Posterior cingulate gyrus (tissue), 11 donors: ENCODE measurements around the gene RIMBP2.

ENCODE experiments used
- DNase-seq, 10 donors: peaks; one replicate each; pipeline versions ENCODE4 v3.0.0 to v3.0.0-alpha.2; 2020 to 2021; ENCODE audit warnings: mixed read lengths in 3 of 10
- intact Hi-C: fragments of 100-400 bp; cut with DNase I; formaldehyde crosslinking; loops from one replicate; pipeline ENCODE4 v1.15.1; 2023

Gene RIMBP2

GRCh38 chr12:130462558-130463274 is 253.4 kb downstream of the RIMBP2 start:
- intact Hi-C loops: loop anchor here (10.0 kb wide), 1 partner anchor 282 kb away; no protein-coding TSS in a partner anchor
- peak in 2 of 10 donors; percentile 69 for DNase-seq

DNA sequence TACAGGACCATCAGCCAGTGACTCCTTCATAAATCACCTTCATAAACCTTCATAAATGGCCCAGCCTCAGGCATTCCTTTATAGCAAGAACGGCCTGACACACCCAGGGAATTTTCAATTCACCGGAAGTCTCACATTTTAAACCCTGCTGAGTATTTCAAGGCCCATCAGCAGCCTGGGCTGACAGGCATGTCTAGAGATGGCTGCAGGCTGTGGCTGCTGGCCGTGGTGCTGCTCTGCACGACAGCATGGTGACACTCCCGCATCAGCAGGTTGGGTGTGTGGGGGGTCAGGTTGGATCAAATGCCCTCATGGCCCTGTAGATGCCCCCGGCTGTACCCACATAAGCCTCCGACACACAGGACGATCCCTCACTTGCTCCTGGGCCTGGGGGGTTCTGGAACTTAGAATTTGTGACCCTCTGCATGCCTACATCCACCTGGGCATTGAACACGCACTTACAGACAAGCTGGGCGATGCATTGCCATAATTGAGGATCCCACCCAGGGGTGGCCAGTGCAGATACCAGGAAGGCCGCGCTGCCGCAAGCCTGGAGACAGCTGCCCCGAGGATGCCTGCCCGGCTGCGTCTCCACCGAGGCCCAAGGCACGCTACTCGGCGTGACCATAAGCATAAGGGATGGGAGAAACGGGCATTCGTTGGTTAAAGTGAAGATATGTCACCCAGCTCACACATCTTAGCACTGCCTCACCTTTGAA is 254.1 kb downstream of the RIMBP2 start:
- intact Hi-C loops: loop anchor here (10.0 kb wide), 1 partner anchor 283 kb away; no protein-coding TSS in a partner anchor
- DNase-seq: peak in 2 of 10 donors; percentile 68 to 72

GRCh38 chr12:130461447-130461815 is 254.7 kb downstream of the RIMBP2 start:
- peak in 2 of 10 donors; percentile 23 to 76 for DNase-seq
- intact Hi-C loops: loop anchor here (10.0 kb wide), 1 partner anchor 283 kb away; no protein-coding TSS in a partner anchor

GRCh38 chr12:130460611-130461446 is 255.3 kb downstream of the RIMBP2 start:
- intact Hi-C loops: loop anchor here (10.0 kb wide), 1 partner anchor 284 kb away; no protein-coding TSS in a partner anchor
- DNase-seq: peak in 2 of 10 donors; percentile 69 to 70

- peak in 2 of 10 donors; percentile 47 to 55 for DNase-seq
- intact Hi-C loops: loop anchor here (10.0 kb wide), 1 partner anchor 285 kb away; no protein-coding TSS in a partner anchor
Measured at GRCh38 chr12:130459916-130460315, 256.2 kb downstream of the RIMBP2 start.

DNA sequence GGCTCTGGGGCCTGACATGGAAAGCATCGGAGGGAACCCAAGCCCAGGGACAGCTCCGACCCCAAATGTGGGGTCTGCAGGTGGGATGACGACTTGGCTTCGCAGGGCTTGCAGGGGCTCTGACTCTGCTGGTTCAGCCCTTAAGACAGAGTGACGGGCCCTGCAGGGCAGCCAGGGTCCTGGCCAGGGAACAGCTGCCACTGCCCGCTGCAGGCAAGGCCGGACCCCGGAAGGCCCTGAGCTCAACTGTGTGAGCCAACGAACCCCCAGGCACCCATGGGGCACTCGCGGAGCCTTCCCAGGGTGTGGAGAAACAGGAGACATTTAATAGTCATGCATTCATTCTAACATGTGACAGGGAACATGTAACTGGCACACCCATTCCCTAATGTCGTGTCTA is 257.8 kb downstream of the RIMBP2 start:
- intact Hi-C loops: no loop called here
- DNase-seq: peak in 1 of 10 donors; percentile 49

DNA sequence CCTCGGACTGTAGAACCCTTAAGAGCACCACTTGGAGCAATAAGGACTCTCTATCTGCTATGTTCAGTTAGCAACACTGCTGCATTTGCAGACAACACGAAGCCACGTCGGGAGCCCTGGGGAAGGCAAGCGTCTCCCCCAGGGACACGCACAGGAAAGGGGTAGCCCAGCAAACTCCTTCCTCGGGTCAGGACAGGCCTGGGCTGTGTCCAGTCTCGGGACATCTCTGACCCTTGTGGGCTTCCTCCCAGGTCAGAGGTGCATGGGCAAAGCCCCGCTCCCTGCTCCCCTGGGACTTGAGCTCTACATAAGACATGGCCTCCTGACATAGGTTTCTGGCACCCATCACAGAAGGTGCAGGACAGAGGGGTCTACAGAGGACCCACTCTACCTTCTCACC is 258.9 kb downstream of the RIMBP2 start:
- no peak for DNase-seq
- intact Hi-C loops: no loop called here

DNA sequence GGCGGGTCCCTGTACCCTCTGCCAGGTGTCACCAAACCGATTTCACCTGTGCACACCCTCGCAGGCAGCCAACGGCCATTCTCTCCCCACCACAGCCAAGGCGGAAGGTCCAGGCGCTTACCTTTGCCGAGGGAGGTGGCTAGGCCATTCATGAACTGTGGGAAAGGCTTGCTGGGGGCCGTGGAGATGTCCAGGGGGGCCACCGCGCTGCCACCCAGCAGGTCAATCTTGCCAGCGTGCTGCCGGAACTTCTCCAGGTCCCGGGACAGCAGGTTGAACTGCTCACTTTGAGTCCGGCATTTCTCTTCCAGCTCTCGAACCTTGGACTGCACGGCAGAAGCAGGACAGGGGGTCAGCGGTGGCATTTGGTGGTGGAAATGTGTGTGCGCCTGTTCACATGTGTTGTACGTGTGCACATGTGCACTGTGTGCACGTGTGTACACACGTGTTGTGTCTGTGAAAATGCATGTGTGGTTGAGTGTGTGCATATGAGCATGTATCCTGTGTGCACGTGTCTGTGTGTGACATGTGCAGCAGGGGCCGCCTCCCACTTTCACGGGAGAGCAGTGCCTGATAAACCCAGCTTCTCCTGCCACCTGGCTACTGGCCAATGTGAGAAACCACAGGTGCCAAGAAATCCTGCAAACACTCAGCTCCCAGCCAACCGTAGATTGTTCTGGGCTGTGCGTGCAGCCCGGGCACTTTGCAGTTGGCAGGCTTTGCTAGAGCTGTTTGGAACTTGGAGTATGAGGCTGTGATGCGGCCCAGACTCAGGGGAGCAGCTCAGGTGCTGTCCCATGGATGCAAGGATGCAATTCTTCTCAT is 259.5 kb downstream of the RIMBP2 start:
- peak; percentile 19 to 94 (median 70) for DNase-seq
- intact Hi-C loops: no loop called here

DNA sequence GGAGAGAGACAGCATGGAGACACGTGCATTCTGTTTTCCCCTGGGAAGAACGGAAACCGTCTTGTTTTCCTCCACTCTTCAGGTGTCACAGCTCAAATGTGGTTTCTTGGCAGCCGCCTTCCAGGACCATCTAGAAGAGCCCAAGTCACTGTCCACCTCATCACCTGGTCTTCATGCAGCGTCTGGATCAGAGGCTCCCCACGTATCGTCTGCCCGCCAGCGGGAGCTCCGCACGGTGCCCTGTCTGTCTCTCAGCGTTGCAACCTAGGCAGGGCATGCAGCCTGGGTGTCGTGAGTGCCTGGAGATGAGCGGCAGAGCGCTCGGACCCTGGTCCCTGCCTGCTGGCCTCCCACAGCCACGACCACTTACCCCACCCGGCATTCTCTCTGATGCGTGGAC is 260.9 kb downstream of the RIMBP2 start:
- peak in 2 of 10 donors; percentile 70 to 80 for DNase-seq
- intact Hi-C loops: no loop called here

DNA sequence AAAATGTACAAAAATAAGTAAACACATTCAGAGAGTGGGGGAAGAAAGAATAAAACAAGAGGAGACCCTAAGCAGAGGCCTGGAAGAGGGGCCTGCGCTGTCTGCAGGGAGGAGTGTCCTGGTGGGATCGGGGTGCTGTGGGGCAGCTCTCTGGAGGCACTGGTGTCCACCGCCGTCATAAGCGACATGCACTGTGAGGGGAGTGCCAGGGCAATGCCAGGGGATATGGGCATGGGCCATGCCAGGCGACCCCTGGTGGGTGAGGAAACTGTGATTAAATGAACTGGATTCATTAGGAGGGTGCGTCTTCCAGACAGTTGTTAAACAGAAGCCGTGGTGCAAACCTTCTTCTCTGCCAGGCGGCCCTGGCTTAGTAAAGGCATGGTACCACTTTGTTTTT is 261.8 kb downstream of the RIMBP2 start:
- DNase-seq: peak in 2 of 10 donors; percentile 54 to 68
- intact Hi-C loops: no loop called here

DNA sequence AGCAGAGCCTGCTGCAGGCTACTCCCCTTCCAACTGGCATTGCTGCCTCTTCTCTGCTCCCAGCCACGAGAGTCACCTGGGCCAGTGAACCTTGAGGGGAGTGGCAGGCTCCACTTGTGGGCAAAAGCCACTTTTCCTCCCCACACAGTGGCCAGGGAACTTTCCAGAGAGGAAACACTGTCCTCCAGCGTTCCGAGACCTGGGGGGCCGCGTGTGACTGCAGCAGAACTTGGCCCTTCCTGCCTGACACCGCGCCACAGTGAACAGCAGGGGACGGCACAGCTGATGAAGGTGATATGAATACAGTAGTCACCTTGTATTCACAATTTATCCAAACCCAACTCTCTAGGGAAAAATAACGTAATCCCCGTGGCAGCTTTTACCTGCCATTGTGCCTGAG is 263.6 kb downstream of the RIMBP2 start:
- peak in 2 of 10 donors; percentile 57 to 62 for DNase-seq
- intact Hi-C loops: no loop called here

- intact Hi-C loops: no loop called here
- peak in 2 of 10 donors; percentile 54 to 69 for DNase-seq
Measured at GRCh38 chr12:130451001-130451930, 264.8 kb downstream of the RIMBP2 start.

DNA sequence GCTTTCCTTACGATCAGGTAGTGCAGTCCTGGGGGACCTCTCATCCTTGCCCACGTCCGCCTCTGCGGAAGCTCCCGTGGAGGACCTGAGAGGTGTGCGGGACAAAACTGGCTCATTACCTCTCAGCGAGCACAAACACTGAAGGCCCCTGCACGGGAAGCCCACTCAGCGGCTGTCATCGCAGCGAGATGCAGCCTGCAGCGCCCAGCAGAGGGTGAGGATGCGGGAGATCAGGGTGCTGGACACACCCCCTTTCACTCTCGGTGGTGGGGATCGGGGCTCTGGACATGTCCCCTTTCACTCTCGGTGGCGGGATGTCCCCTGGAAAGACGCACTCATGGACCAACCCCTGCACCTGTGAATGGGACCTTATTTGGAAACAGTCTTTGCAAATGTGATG is 266.8 kb downstream of the RIMBP2 start:
- intact Hi-C loops: no loop called here
- DNase-seq: peak in 2 of 10 donors; percentile 30 to 80

- DNase-seq: peak in 3 of 10 donors; percentile 67 to 79 (median 76)
- intact Hi-C loops: no loop called here
Measured at GRCh38 chr12:130448044-130448821, 267.9 kb downstream of the RIMBP2 start.

DNA sequence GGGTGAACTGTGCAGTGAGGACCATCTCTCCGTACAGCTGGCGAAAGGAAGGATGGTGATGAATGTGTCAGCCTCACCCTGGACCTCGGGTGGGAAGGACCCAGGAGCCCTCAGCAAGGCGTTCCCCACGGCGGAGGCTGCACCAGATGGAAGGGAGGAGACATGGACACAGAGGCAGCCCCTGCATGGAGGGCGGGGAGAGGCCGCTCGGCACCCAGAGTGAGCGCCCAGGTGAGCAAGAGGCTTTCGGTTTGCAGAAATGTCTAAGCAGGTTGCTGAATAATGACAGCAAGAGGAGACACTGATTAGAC is 268.5 kb downstream of the RIMBP2 start:
- intact Hi-C loops: no loop called here
- DNase-seq: peak in 3 of 10 donors; percentile 26 to 81 (median 64)

GRCh38 chr12:130446846-130447654 is 269.0 kb downstream of the RIMBP2 start:
- intact Hi-C loops: no loop called here
- peak in 3 of 10 donors; percentile 63 to 78 (median 74) for DNase-seq

DNA sequence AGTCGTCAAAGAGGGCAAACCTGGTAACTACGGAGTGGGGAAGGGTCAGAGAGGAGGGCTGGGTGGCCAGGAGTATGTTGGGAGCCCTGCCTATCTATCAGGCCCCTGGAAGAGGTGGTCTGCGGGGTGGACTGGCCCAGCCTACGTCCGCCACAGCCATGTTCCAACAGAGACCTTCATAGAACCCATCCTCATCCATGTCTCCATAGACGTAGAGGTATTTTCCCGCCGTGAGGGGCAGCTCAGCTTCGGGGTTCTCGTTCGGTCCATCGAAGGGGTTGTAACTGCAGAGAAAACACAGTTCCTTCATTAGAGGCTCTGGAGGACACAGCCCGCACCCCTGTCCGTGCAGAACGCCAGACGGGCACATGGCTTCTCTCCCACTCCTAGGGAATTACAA is 271.1 kb downstream of the RIMBP2 start:
- peak in 4 of 10 donors; percentile 3 to 26 (median 16) for DNase-seq
- intact Hi-C loops: no loop called here
